SK-MEL-5 (cell line): ENCODE measurements around the gene FKBP8. TPM values are rescaled to one million over a fixed set of nuclear protein-coding genes. Genes with fewer than 3 reads are reported as not detected.
A peak's percentile ranks its signal among the peaks of the same experiment; 100 is the strongest.

Experiments used
- DNase-seq: peaks from one replicate; pipeline ENCODE4 v3.0.0-alpha.2; 2016; ENCODE audit warnings: low read depth, low spot score
- in situ Hi-C: cut with HindIII; loops from 2 replicates; pipeline ENCODE4 v1.10.0; 2016; ENCODE audit warnings: low sequenced_read_pairs, high pct_unique_total_duplicates, low pct_unique_long_range_greater_than_20kb
- total RNA-seq: library from RNA; depleted of rRNA; stranded (reverse); fragments of >200 nt; shearing (Covaris generic); gene quantifications from 2 replicates; pipeline ENCODE4 v1.2.3, GENCODE V29; 2014

FKBP8 gene
- total RNA-seq, 1 experiment from 2014 or later = 174 TPM

DNA sequence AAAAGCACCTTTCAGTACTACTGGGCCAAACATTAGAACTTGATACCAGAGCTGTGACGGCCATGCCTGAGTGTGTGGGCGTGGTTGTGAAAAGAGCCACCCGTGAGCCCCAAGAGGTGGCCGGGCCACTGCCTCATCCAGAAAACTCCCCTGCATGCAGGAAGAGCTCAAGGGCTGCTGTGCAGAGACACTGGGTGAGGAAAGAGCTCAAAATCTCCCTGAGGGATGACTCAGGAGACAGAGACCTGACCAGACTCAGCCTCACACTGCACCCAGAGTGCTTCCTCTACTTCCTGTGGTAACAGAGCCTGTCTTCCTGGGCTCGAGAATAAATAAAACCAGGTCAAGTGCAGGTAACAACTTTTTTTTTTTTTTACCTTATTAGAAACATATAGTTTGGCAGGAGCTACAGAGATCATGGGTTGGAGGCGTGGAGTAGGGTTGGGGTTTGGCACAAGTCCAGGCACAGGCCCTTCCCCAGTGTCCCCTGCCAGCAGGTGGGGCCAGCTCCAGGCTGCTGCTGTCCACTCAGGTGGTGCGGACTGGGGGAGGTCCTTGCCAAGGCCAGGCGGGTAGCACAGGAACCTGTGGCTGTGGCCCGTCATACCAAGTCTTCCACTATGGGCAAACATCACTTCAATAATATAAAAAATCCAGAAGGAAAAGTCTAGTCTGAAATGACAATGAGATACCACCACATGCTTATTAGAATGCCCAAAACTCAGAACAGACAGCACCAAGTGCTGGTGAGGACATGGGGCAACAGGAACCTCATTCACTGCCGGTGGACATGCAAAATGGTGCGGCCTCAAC is 47.0 kb downstream of the FKBP8 start:
- in situ Hi-C loops = no loop called here
- no peak for DNase-seq

GRCh38 chr19:18495204-18495911 is 48.0 kb downstream of the FKBP8 start:
- no peak for DNase-seq

GRCh38 chr19:18494267-18494607 is 49.1 kb downstream of the FKBP8 start:
- DNase-seq = no peak
- in situ Hi-C loops = no loop called here

More at GRCh38 chr19:18495204-18495911, 48.0 kb downstream of the FKBP8 start:
- in situ Hi-C loops = no loop called here

- in situ Hi-C loops = no loop called here
- no peak for DNase-seq
Observed at GRCh38 chr19:18493440-18494266, 49.7 kb downstream of the FKBP8 start.

GRCh38 chr19:18491995-18492953 is 51.1 kb downstream of the FKBP8 start:
- no peak for DNase-seq
- in situ Hi-C loops = no loop called here

- no peak for DNase-seq
- in situ Hi-C loops = no loop called here
Observed at GRCh38 chr19:18490728-18491127, 52.6 kb downstream of the FKBP8 start.

- DNase-seq = no peak
- in situ Hi-C loops = no loop called here
Observed at GRCh38 chr19:18489627-18490184, 53.7 kb downstream of the FKBP8 start.

- in situ Hi-C loops = no loop called here
- peak; percentile 20 for DNase-seq
Observed at GRCh38 chr19:18488838-18489626, 54.3 kb downstream of the FKBP8 start.

DNA sequence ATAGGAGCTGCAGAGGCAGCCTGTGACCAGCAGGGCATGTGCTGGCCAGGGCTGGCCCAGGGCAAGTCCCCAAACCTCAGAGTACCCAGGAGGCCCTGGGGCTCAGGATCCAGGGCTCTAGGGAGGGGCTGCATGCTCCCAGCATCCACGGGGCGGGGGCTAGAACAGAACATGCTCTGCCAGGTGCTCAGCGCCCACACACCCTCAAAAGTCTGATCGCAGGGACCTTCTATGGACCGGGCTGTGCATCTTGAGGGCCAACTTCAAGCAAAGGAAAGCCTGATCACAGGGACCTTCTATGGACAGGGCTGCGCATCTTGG is 55.0 kb downstream of the FKBP8 start:
- in situ Hi-C loops = no loop called here
- DNase-seq = peak; percentile 49

GRCh38 chr19:18487576-18488402 is 55.6 kb downstream of the FKBP8 start:
- in situ Hi-C loops = no loop called here
- DNase-seq = no peak

GRCh38 chr19:18486746-18487145 is 56.6 kb downstream of the FKBP8 start:
- no peak for DNase-seq
- in situ Hi-C loops = no loop called here

- in situ Hi-C loops = no loop called here
- DNase-seq = no peak
Observed at GRCh38 chr19:18484992-18485391, 58.4 kb downstream of the FKBP8 start.

DNA sequence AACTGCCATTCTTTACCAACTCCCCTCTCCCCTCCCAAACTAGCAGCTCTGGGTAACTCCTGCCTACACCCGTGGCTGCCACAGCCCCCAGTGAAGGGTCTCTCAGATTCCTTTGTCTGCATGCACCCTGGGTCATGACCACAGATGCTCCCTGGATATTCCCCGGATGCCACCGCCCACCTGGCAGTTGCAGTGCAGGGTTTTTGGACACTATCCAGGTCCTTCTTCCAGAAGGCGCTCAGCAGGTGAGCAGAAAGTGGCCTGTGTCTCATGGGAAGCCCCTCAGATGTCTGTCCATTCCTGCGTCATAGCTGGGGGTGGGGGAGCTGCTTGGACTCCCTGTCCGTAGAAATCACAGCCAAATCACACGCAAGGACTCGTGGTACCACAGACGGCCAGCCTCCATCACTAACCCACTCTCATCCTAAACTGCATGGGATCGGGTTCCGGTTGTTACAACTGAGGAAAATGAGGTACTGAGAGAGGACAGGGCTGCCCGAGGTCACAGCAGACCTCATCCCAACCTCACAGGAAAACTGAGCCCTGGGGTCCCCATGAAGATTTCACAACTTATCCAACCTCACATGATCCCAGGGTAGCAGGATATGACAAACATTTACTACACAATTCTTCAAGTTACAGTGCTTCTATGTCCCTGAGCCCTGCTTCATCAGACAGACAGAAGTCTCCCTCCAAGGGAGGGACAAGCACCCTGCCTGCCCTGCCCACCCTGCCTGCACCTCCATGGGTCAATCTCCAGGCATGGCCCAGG is 60.1 kb downstream of the FKBP8 start:
- no peak for DNase-seq
- in situ Hi-C loops = no loop called here
